A673 (cell line): ENCODE results near the gene INMT. TPM values are rescaled to one million over a fixed set of nuclear protein-coding genes. Genes with fewer than 3 reads are reported as not detected.

Source experiments
- BruUV-seq: library from RNA; stranded (reverse); fragments of 400-500 nt; replicated peaks from 2 replicates; lab custom pipeline; 2021; lab: Mats Ljungman, UMichigan
- CTCF ChIA-PET: fragments of 300-600 bp; sonication (Branson Sonifier 250); formaldehyde crosslinking; loops from one replicate; lab custom pipeline; 2022; ENCODE audit warnings: antibody characterized with exemption; lab: Charles Lee
- POLR2A ChIA-PET: fragments of 300-600 bp; sonication (Branson Sonifier 250); formaldehyde crosslinking; loops from one replicate; lab custom pipeline; 2022; ENCODE audit warnings: antibody characterized with exemption; ENCODE audit not compliant: low non-redundant PET; lab: Charles Lee
- DNase-seq: peaks from one replicate; pipeline ENCODE4 v3.0.0-alpha.2; 2015; ENCODE audit warnings: low spot score
- H3K27ac ChIP-seq: fragments of 200-600 bp; sonication (generic); 2 replicates; pipeline ENCODE4 v1.5.1; 2016; ENCODE audit warnings: mixed run types, low read depth, mild to moderate bottlenecking, mixed read lengths, antibody characterized with exemption, low read length; ENCODE audit not compliant: poor library complexity, severe bottlenecking
- H3K27me3 ChIP-seq: fragments of 200-600 bp; sonication (generic); replicated peaks from 2 replicates; pipeline ENCODE4 v1.6.1; 2017; ENCODE audit warnings: mixed run types, low read depth, mild to moderate bottlenecking, mixed read lengths, antibody characterized with exemption, low read length; ENCODE audit not compliant: insufficient read depth, poor library complexity
- H3K36me3 ChIP-seq: fragments of 200-600 bp; sonication (generic); 2 replicates; pipeline ENCODE4 v1.6.1; 2016; ENCODE audit warnings: mixed run types, mild to moderate bottlenecking, mixed read lengths, antibody characterized with exemption, low read length; ENCODE audit not compliant: insufficient read depth, poor library complexity, severe bottlenecking
- H3K4me1 ChIP-seq: fragments of 200-600 bp; sonication (generic); 2 replicates; pipeline ENCODE4 v1.6.1; 2017; ENCODE audit warnings: mixed run types, mild to moderate bottlenecking, mixed read lengths, antibody characterized with exemption, low read length; ENCODE audit not compliant: insufficient read depth, poor library complexity, severe bottlenecking
- H3K4me3 ChIP-seq: fragments of 200-600 bp; sonication (generic); 2 replicates; pipeline ENCODE4 v1.5.1; 2016; ENCODE audit warnings: low read depth, mixed run types, mild to moderate bottlenecking, mixed read lengths, low read length; ENCODE audit not compliant: poor library complexity, severe bottlenecking
- H3K9me3 ChIP-seq: fragments of 200-600 bp; sonication (generic); 2 replicates; pipeline ENCODE4 v1.6.1; 2016; ENCODE audit warnings: mixed run types, low read depth, mild to moderate bottlenecking, mixed read lengths, antibody characterized with exemption, low read length; ENCODE audit not compliant: poor library complexity, severe bottlenecking
- CTCF ChIP-seq: fragments of 300-800, 200-600 bp; sonication (generic); conservative IDR thresholded peaks from 2 replicates; pipeline ENCODE4 v1.5.1; 2017; ENCODE audit warnings: low read depth, mild to moderate bottlenecking, antibody characterized with exemption, low read length, moderate library complexity, mixed read lengths
- EZH2 ChIP-seq: fragments of 200-600 bp; sonication (generic); IDR thresholded peaks from 2 replicates; pipeline ENCODE4 v1.6.1; 2017; ENCODE audit warnings: borderline replicate concordance, low read depth, mild to moderate bottlenecking, mixed read lengths, antibody characterized with exemption, low read length; ENCODE audit not compliant: poor library complexity, severe bottlenecking
- intact Hi-C: fragments of 100-400 bp; cut with micrococcal nuclease; formaldehyde crosslinking; loops from one replicate; pipeline ENCODE4 v1.10.0; 2022; ENCODE audit not compliant: unreplicated experiment
- total RNA-seq: library from RNA; stranded (reverse); gene quantifications from 2 replicates; pipeline ENCODE4 v1.2.3, GENCODE V29; 2021

INMT gene
- total RNA-seq, 1 experiment from 2014 or later, result 0.17 TPM

DNA sequence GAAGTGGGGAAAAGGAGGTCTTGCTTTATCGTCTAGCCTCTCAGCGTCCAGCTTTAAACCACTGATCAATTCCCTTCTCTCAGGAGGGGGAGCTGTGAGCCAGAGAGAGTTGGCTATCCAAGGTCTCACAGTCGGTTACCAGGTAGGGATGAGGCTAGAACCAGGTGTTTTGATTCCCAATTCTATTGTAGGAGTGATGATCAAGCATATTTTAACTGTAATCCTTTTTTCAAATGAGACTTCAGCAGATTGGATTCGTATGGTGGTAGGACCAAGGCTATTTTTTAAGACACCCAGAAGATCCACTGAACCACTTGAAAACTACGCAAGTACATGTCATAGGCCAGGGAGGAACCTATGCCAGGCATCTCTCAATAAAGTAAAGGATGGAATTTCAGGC, 27.6 kb downstream of the INMT start:
- no TSS peak for BruUV-seq
- TF ChIP-seq EZH2 (no peak), CTCF (no peak)
- POLR2A ChIA-PET, result no interaction called here

GRCh38 chr7:30780941-30781340, 29.0 kb downstream of the INMT start:
- intact Hi-C loops, result no loop called here
- no peak for DNase-seq
- Histone ChIP-seq H3K4me1 (no peaks in the 10 kb centered on the region), H3K36me3 (no peaks in the 10 kb centered on the region), H3K27ac (no peak overlapping the region), H3K27me3 (no peaks in the 10 kb centered on the region), H3K9me3 (no peaks in the 10 kb centered on the region), H3K4me3 (no peak overlapping the region)
- no peak for TF ChIP-seq EZH2
- no peak for TF ChIP-seq CTCF
- ChIA-PET POLR2A (no interaction called here), CTCF (no interaction called here)
- BruUV-seq, result no TSS peak

More for the DNA sequence above, 27.6 kb downstream of the INMT start:
- Histone ChIP-seq H3K27me3 (no peaks in the 10 kb centered on the region), H3K9me3 (no peaks in the 10 kb centered on the region), H3K36me3 (no peaks in the 10 kb centered on the region), H3K27ac (no peak overlapping the region), H3K4me3 (no peak overlapping the region), H3K4me1 (no peaks in the 10 kb centered on the region)
- CTCF ChIA-PET, result interaction anchor here (0.5 kb wide), 1 partner anchor 885 kb away, joined by 6 read pairs; no protein-coding TSS in a partner anchor
- DNase-seq, result no peak
- intact Hi-C loops, result no loop called here

GRCh38 chr7:30782690-30783089, 30.8 kb downstream of the INMT start:
- ChIA-PET POLR2A (no interaction called here), CTCF (no interaction called here)
- Histone ChIP-seq H3K27ac (no peak overlapping the region), H3K4me3 (no peak overlapping the region), H3K36me3 (no peaks in the 10 kb centered on the region), H3K27me3 (no peaks in the 10 kb centered on the region), H3K4me1 (no peaks in the 10 kb centered on the region), H3K9me3 (no peaks in the 10 kb centered on the region)
- no peak for DNase-seq
- no peak for TF ChIP-seq EZH2
- TF ChIP-seq CTCF, result no peak
- intact Hi-C loops, result no loop called here
- no TSS peak for BruUV-seq
